Measurements from ENCODE around the gene MMP23B.

Gene MMP23B

DNA sequence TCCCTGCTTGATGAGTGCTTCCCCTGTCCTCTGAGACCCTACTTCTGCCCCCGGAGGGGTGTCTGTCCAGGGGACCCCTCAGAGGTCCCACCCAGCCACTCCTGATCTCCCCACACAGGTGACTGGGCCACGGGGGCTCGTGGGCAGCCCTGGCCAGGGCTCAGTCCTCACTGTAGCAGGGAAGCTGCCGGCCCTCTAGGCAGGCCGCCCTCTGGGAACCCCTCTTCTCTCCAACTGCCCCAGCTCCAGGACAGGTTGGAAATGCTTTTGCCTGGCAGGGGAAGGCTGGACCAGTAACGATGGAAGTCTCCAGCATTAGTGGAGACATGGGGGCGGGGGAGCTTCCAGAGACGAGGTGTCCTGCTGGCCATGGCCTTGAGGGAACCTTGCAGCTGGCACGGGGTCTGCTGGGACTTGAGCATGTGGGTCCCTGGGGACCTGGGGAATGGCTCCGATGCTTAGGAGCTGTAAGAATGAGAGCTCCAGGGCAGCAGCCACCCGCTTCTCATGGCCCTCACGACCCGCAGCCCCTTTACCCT is 28.9 kb upstream of the MMP23B start:
- peak; percentile 16 for DNase-seq

DNA sequence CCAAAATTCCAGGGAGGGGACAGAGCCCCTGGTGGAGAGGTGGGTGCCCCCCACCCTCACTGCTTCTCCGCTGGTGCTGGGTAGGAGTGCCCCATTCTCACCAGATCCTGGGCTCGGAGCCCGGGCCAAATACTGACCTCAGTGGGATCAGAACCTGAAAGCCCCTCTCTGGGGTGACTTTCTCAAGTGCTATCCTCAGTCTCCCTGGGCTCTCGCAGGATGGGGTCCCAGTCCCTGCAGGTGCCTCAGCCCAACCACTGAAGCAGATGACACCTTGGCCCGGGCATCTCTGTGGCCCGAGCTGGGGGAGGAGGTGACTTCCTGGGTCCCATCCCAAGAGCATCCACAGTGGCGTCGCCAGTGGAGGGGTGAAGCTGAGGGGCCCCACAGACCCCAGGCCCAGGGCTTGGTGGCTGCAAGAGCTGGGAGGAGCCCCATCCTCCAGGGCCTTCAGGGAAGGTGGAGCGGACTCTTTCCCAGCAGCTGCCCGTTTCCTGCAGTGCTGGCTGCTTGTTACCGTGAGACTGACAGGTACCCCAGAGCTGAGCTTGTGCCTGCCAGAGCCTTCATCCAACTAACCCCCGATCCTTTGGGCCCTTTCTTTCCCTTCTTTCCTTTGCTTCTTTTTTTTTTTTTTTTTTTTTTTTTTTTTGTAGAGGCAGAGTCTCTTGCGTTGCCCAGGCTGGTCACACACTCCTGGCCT is 28.2 kb upstream of the MMP23B start:
- DNase-seq: no peak

DNA sequence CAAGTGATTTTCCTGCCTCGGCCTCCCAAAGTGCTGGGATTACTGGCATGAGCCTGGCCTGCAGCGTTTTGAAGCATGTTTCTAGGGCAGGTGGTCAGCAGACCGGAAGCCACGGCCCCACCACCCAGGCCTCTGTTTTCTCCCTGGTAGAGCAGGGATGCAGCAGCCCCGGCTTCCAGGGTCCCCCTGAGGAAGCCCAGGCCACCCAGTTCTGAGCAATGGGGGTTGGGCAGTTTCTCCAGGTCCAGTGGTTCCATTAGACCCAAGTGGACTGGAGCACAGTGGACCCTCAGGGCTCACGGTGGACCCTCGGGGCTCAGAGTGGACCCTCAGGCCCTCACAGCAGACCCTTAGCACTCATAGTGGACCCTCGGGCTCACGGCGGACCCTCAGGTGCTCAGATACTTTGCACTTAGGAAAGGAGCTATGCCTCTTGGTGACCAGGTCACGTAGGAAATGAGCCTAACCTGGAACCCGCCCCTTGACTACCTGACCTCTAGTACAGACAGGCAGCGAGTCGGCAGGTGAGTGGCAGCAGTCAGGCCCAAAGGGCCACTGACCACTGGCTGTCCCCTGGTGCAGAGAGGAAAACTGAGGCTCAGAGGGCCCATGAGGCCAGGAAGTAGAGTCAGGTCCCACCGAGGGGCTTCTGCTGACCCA is 27.5 kb upstream of the MMP23B start:
- no peak for DNase-seq

GRCh38 chr1:1605034-1605591 is 26.9 kb upstream of the MMP23B start:
- DNase-seq: no peak

DNA sequence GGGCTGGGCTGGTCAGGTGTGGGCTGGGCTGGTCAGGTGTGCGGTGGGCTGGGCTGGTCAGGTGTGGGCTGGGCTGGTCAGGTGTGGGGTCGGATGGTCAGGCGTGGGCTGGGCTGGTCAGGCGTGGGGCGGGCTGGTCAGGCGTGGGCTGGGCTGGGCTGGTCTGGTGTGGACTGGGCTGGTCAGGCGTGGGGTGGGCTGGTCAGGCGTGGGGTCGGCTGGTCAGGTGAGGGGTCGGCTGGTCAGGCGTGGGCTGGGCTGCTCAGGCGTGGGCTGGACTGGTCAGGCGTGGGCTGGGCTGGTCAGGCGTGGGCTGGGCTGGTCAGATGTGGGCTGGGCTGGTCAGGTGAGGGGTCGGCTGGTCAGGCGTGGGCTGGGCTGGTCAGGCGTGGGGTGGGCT is 26.2 kb upstream of the MMP23B start:
- DNase-seq: no peak

GRCh38 chr1:1606232-1606631 is 25.7 kb upstream of the MMP23B start:
- DNase-seq: no peak

DNA sequence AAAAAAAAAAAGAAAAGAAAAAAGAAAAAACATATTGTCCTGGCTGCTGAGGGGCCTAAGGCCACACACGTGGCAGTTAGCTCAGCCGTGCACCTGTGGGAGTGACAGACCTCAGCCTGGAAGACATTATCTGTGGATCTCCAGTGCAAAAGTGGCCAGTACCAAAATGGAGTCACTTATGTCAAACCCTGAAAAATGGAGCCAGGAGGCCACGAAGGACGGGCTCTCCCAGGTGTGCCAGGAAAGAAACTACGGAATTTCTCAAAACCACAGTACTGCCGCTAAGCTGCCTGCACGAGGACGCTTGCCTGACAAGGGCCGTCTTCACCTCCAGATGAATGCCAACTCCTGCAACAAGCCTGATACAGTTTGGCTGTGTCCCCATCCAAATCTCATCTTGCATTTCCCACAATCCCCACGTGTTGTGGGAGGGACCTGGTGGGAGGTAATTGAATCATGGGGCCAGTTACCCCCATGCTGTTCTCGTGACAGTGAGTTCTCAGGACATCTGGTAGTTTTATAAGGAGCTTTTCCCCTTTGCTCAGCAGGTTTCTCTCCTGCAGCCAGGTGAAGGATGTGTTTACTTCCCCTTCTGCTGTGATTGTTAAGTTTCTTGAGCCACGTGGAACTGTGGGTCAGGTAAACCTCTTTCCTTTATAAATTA is 22.0 kb upstream of the MMP23B start:
- DNase-seq: no peak

DNA sequence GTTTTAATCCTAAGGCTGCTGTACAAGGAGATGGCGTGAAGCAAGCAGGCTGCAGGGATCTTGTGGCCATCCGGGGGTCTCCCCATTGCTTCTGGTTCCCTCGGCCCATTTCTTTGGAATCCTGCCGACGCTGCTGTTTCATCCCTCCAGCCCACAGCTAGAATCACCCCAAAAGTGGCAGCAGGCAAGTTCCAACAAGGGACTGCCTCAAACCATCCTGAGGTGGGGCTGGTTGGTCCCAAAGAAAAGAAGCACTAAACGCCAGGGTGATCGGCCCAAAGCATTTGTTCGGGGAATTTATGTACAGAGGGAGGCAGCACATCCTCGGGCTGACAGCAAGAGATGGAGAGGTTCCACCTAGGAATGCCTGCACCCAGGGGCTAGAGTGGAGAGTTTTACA is 21.2 kb upstream of the MMP23B start:
- DNase-seq: no peak

DNA sequence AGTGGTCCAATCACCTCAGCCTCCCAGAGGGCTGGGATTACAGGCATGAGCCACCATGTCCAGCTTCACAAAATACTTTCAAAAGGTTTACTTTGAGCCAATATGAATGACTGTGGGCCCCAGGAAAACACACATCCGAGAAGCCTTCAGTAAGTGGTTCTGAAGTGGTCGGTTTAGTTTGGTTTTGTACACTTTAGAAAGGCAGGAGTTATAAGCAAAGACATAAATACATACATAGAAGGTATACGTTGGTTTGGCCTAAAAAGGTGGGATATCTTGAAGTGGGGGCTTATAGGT is 19.9 kb upstream of the MMP23B start:
- DNase-seq: no peak

- no peak for DNase-seq
These were observed 18.4 kb upstream of the MMP23B start for GRCh38 chr1:1613509-1614082.

GRCh38 chr1:1614204-1614953 is 17.6 kb upstream of the MMP23B start:
- DNase-seq: peak; percentile 4

GRCh38 chr1:1614954-1615255 is 17.1 kb upstream of the MMP23B start:
- no peak for DNase-seq

- peak; percentile 98 for DNase-seq
These were observed 16.5 kb upstream of the MMP23B start, which contains the start of gene MIB2 for GRCh38 chr1:1615256-1616044. TSS of gene MIB2 (plus strand) at chr1:1615500. CDS start at chr1:1623453, 7,953 bp downstream.

- no peak for DNase-seq
These were observed 15.8 kb upstream of the MMP23B start for GRCh38 chr1:1616045-1616790.

GRCh38 chr1:1616838-1617237 is 15.1 kb upstream of the MMP23B start:
- DNase-seq: no peak

DNA sequence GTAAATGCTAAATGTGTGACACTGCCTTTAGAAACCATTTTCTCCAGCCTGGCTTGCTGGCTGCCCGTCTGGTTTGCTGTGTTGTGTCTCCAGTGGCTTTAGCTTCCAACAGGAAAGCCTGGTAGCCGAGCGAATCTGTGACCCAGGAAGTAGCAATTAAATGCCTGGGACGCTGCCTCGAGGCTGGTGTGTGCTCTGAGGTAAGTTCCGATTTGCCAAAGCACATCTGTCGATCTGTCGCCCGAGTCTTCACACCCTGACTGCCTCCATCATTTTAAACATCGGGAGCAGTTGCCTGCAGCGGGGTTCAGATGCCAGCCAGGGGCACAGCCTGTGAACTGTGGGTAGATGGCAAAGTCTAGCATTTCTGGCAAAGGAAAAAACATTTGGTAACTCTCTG is 14.5 kb upstream of the MMP23B start:
- DNase-seq: no peak

DNA sequence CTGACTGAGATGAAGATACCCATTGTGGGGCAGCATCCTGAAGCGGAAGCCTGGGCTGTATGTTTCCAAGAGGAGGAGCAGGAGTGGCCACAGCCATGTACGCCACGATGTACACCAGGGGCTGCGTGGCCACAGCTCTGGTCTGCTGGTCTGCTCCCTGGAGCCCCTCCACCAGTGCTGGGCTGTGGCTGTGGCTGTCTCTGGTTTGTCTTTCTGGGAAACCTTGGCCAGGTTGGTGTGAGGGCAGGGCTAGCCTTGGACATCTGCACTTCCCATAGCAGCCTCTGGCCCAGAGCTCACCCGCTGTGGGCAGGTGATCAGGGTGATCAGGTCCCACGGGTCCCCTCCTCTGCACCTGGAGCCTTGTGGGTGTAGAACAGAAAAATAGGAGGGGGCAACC is 14.0 kb upstream of the MMP23B start:
- no peak for DNase-seq

- no peak for DNase-seq
These were observed 13.4 kb upstream of the MMP23B start for GRCh38 chr1:1618396-1619068.

GRCh38 chr1:1619917-1620361 is 12.0 kb upstream of the MMP23B start:
- DNase-seq: no peak

DNA sequence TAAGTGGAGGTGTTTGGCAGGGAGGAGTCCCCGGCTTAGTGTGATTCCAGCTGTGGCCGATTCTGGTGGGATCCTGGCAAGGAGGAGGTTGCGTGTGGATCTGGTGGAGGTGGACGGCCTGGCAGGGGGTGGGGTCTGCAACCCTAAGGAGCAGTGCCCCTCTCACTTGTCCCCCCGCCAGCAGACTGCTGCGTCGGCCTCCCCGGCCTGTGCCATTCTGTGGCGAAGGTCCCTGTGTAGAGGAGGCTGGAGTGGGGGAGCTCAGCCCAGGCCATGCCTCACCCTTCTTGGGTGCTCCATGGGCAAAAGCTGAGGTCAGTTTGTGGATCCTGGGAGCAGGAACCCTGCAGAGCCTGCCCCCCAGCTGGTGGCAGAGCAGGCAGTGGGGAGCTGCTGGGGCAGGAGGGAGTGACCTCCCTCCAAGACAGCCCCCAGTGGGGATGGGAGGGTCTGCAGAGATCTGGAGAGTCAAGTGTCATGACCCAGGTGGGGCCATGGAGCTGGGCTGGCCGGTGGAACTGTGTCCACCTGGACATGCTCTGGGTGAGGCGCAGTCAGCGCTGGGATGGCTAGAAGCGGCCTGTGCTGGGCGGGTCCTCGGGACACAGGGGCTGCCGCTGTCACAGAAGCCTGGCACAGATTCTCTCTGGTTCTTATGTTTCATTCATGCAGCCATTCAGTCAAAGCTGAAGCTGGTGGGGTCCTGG is 11.4 kb upstream of the MMP23B start:
- DNase-seq: no peak

All from NCI-H2171 (cell line).